ENCODE results near the gene IPO4. TPM values are rescaled to one million over a fixed set of nuclear protein-coding genes. Genes with fewer than 3 reads are reported as not detected.

IPO4 gene
- total and polyA plus RNA-seq, 2 of the 13 experiments (the other 11 are each of a cell fraction or from before 2014, with no cell fraction given), result 39.0 to 179 TPM

DNA sequence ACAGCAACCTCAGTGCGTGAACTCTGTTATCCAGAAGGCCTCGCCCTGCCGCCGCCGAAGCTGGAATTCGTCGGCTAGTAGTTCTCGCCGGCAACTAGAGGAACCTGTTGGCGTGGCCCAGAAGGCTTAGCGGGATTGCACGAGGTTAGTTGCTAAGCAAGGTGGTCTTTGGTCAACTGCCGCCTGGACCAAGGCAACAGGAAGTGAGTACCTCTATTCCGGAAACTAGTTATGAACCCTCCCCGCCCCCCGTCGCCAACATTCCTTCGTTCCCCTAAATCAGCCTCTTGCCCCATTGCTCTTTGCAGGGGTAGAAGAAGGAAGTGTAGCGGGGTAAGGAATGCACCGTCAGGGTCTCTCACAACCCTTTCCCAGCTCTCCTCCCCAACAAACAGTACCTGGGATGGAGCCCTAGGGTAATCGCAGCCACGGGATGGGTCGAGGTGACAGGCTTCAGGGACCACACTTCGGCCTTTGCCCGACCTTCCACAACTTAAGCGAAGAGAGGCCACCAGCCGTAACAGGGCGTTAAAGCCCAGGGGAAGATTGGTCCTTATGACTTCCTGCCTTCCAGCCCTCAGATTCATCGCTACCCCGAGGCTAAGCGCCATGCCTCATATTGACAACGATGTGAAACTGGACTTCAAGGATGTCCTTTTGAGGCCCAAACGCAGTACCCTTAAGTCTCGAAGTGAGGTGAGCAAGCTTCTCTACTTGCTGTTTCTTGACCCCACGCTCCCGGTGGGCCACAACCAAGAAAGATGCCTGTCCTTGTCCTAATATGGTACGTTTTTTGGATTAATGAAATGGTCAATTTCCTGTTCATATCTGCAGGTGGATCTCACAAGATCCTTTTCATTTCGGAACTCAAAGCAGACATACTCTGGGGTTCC lies 44.3 kb upstream of the IPO4 start, which contains the start of gene GMPR2 (continued):
- no peak for TF ChIP-seq U2AF2 (IDR thresholded peaks at IDR 0.05; ENCODE audit: low read depth, low read length)
- TF ChIP-seq ZBTB42 (CRISPR knock-in tag; IDR thresholded peaks at IDR 0.05), result peak; percentile 81; the same call in 1 of the 2 replicates
- TF ChIP-seq, protein P1, sequence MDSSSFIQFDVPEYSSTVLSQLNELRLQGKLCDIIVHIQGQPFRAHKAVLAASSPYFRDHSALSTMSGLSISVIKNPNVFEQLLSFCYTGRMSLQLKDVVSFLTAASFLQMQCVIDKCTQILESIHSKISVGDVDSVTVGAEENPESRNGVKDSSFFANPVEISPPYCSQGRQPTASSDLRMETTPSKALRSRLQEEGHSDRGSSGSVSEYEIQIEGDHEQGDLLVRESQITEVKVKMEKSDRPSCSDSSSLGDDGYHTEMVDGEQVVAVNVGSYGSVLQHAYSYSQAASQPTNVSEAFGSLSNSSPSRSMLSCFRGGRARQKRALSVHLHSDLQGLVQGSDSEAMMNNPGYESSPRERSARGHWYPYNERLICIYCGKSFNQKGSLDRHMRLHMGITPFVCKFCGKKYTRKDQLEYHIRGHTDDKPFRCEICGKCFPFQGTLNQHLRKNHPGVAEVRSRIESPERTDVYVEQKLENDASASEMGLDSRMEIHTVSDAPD (CRISPR knock-in tag; IDR thresholded peaks at IDR 0.05), result 0 out of 2 replicates have a peak, but pooled peaks have one; percentile 37
- TF ChIP-seq FOXK1 (CRISPR knock-in tag; IDR thresholded peaks at IDR 0.05; ENCODE audit: borderline replicate concordance, low read depth), result no peak
- TF ChIP-seq NFE2 (CRISPR knock-in tag; IDR thresholded peaks at IDR 0.05), result no peak
- peak; percentile 95 for TF ChIP-seq ZFP90 (CRISPR knock-in tag; IDR thresholded peaks at IDR 0.05; ENCODE audit: borderline replicate concordance)
- TF ChIP-seq, protein P2, sequence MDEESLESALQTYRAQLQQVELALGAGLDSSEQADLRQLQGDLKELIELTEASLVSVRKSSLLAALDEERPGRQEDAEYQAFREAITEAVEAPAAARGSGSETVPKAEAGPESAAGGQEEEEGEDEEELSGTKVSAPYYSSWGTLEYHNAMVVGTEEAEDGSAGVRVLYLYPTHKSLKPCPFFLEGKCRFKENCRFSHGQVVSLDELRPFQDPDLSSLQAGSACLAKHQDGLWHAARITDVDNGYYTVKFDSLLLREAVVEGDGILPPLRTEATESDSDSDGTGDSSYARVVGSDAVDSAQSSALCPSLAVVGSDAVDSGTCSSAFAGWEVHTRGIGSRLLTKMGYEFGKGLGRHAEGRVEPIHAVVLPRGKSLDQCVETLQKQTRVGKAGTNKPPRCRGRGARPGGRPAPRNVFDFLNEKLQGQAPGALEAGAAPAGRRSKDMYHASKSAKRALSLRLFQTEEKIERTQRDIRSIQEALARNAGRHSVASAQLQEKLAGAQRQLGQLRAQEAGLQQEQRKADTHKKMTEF (CRISPR knock-in tag; IDR thresholded peaks at IDR 0.05), result peak; percentile 92
- peak; percentile 67; the same call in 1 of the 2 replicates for TF ChIP-seq RBFOX2 (IDR thresholded peaks at IDR 0.05; ENCODE audit: low read depth, low read length)
- peak; percentile 85; the same call in 1 of the 2 replicates for TF ChIP-seq ZNF563 (CRISPR knock-in tag; IDR thresholded peaks at IDR 0.05)
- TF ChIP-seq SOX6 (IDR thresholded peaks at IDR 0.05), result no peak
- TF ChIP-seq SOX6 (CRISPR knock-in tag; IDR thresholded peaks at IDR 0.05), result no peak; the same call in 1 of the 2 replicates
- TF ChIP-seq, protein P3, sequence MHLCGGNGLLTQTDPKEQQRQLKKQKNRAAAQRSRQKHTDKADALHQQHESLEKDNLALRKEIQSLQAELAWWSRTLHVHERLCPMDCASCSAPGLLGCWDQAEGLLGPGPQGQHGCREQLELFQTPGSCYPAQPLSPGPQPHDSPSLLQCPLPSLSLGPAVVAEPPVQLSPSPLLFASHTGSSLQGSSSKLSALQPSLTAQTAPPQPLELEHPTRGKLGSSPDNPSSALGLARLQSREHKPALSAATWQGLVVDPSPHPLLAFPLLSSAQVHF (CRISPR knock-in tag; IDR thresholded peaks at IDR 0.05), result 0 out of 2 replicates have a peak, but pooled peaks have one; percentile 18
- no peak for TF ChIP-seq NONO (IDR thresholded peaks at IDR 0.05)
- TF ChIP-seq NONO (CRISPR knock-in tag; conservative IDR thresholded peaks at IDR 0.05), result peak; percentile 94
- TF ChIP-seq, protein P4, sequence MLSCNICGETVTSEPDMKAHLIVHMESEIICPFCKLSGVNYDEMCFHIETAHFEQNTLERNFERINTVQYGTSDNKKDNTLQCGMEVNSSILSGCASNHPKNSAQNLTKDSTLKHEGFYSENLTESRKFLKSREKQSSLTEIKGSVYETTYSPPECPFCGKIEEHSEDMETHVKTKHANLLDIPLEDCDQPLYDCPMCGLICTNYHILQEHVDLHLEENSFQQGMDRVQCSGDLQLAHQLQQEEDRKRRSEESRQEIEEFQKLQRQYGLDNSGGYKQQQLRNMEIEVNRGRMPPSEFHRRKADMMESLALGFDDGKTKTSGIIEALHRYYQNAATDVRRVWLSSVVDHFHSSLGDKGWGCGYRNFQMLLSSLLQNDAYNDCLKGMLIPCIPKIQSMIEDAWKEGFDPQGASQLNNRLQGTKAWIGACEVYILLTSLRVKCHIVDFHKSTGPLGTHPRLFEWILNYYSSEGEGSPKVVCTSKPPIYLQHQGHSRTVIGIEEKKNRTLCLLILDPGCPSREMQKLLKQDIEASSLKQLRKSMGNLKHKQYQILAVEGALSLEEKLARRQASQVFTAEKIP (CRISPR knock-in tag; IDR thresholded peaks at IDR 0.05; ENCODE audit: borderline replicate concordance), result no peak
- TF ChIP-seq ZSCAN31 (CRISPR knock-in tag; IDR thresholded peaks at IDR 0.05; ENCODE audit: low read depth), result no peak
- TF ChIP-seq JUN (CRISPR knock-in tag; IDR thresholded peaks at IDR 0.05), result no peak; the same call in 1 of the 2 replicates
- TF ChIP-seq, protein P5, sequence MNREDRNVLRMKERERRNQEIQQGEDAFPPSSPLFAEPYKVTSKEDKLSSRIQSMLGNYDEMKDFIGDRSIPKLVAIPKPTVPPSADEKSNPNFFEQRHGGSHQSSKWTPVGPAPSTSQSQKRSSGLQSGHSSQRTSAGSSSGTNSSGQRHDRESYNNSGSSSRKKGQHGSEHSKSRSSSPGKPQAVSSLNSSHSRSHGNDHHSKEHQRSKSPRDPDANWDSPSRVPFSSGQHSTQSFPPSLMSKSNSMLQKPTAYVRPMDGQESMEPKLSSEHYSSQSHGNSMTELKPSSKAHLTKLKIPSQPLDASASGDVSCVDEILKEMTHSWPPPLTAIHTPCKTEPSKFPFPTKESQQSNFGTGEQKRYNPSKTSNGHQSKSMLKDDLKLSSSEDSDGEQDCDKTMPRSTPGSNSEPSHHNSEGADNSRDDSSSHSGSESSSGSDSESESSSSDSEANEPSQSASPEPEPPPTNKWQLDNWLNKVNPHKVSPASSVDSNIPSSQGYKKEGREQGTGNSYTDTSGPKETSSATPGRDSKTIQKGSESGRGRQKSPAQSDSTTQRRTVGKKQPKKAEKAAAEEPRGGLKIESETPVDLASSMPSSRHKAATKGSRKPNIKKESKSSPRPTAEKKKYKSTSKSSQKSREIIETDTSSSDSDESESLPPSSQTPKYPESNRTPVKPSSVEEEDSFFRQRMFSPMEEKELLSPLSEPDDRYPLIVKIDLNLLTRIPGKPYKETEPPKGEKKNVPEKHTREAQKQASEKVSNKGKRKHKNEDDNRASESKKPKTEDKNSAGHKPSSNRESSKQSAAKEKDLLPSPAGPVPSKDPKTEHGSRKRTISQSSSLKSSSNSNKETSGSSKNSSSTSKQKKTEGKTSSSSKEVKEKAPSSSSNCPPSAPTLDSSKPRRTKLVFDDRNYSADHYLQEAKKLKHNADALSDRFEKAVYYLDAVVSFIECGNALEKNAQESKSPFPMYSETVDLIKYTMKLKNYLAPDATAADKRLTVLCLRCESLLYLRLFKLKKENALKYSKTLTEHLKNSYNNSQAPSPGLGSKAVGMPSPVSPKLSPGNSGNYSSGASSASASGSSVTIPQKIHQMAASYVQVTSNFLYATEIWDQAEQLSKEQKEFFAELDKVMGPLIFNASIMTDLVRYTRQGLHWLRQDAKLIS (CRISPR knock-in tag; IDR thresholded peaks at IDR 0.05), result peak; percentile 70; the same call in 1 of the 2 replicates

Measured in HepG2 (cell line).